H9 (cell line): ENCODE data around the gene PLXNA4. TPM values are rescaled to one million over a fixed set of nuclear protein-coding genes. Genes with fewer than 3 reads are reported as not detected.

ENCODE experiments used
- DNase-seq: peaks from one replicate; pipeline ENCODE4 v3.0.0-alpha.2; 2017
- H2AFZ ChIP-seq: one replicate; pipeline ENCODE4 v1.6.1; 2013; ENCODE audit warnings: mild to moderate bottlenecking, low read length, control low read depth, moderate library complexity
- H2AK5ac ChIP-seq: 2 replicates; pipeline ENCODE4 v1.6.1; 2013; ENCODE audit warnings: low read length, control low read depth, mixed read lengths; ENCODE audit not compliant: insufficient read length
- H2BK120ac ChIP-seq: one replicate; pipeline ENCODE4 v1.6.1; 2013; ENCODE audit warnings: low read depth, mild to moderate bottlenecking, low read length, control low read depth, inconsistent platforms; ENCODE audit not compliant: poor library complexity, severe bottlenecking
- H2BK12ac ChIP-seq: 2 replicates; pipeline ENCODE4 v1.6.1; 2013; ENCODE audit warnings: low read length, control low read depth, mixed read lengths, low read depth; ENCODE audit not compliant: insufficient read length
- H2BK15ac ChIP-seq: 2 replicates; pipeline ENCODE4 v1.6.1; 2013; ENCODE audit warnings: low read depth, low read length, control low read depth
- H2BK20ac ChIP-seq: one replicate; pipeline ENCODE4 v1.6.1; 2013; ENCODE audit warnings: low read depth, mild to moderate bottlenecking, low read length, control low read depth, inconsistent platforms; ENCODE audit not compliant: poor library complexity, severe bottlenecking
- H2BK5ac ChIP-seq: 2 replicates; pipeline ENCODE4 v1.6.1; 2013; ENCODE audit warnings: low read length, control low read depth, mixed read lengths; ENCODE audit not compliant: insufficient read length
- H3K14ac ChIP-seq: 2 replicates; pipeline ENCODE4 v1.6.1; 2013; ENCODE audit warnings: low read length, control low read depth; ENCODE audit not compliant: insufficient read depth
- H3K18ac ChIP-seq: 2 replicates; pipeline ENCODE4 v1.6.1; 2013; ENCODE audit warnings: low read depth, mild to moderate bottlenecking, mixed read lengths, low read length, control low read depth; ENCODE audit not compliant: insufficient read length
- H3K23ac ChIP-seq: 2 replicates; pipeline ENCODE4 v1.6.1; 2013; ENCODE audit warnings: low read length, control low read depth, mixed read lengths, low read depth; ENCODE audit not compliant: insufficient read length
- H3K23me2 ChIP-seq: 2 replicates; pipeline ENCODE4 v1.6.1; 2013; ENCODE audit warnings: low read depth, mild to moderate bottlenecking, mixed read lengths, low read length, control low read depth; ENCODE audit not compliant: insufficient read length, poor library complexity, severe bottlenecking
- H3K27ac ChIP-seq: 2 replicates; pipeline ENCODE4 v1.5.1; 2013; ENCODE audit warnings: low read length, control low read depth, mixed read lengths, low read depth; ENCODE audit not compliant: insufficient read length
- H3K27me3 ChIP-seq: 2 replicates; pipeline ENCODE4 v1.6.1; 2013; ENCODE audit warnings: low read length, control low read depth, inconsistent platforms; ENCODE audit not compliant: insufficient read depth
- H3K4ac ChIP-seq: 2 replicates; pipeline ENCODE4 v1.6.1; 2013; ENCODE audit warnings: low read depth, mild to moderate bottlenecking, control low read depth, inconsistent platforms, low read length, moderate library complexity
- H3K4me1 ChIP-seq: 2 replicates; pipeline ENCODE4 v1.6.1; 2013; ENCODE audit warnings: low read length, control low read depth, inconsistent platforms; ENCODE audit not compliant: insufficient read depth
- H3K4me2 ChIP-seq: 2 replicates; pipeline ENCODE4 v1.6.1; 2013; ENCODE audit warnings: low read length, control low read depth, mixed read lengths; ENCODE audit not compliant: insufficient read length, insufficient read depth
- H3K56ac ChIP-seq: 2 replicates; pipeline ENCODE4 v1.6.1; 2013; ENCODE audit warnings: low read depth, mild to moderate bottlenecking, mixed read lengths, low read length, control low read depth; ENCODE audit not compliant: insufficient read length
- H3K79me1 ChIP-seq: 2 replicates; pipeline ENCODE4 v1.6.1; 2013; ENCODE audit warnings: low read depth, mild to moderate bottlenecking, moderate library complexity, low read length, control low read depth, inconsistent platforms; ENCODE audit not compliant: insufficient read depth, poor library complexity, severe bottlenecking
- H3K79me2 ChIP-seq: 2 replicates; pipeline ENCODE4 v1.6.1; 2013; ENCODE audit warnings: low read length, control low read depth, inconsistent platforms; ENCODE audit not compliant: insufficient read depth
- H3K9ac ChIP-seq: 2 replicates; pipeline ENCODE4 v1.6.1; 2013; ENCODE audit warnings: low read length, control low read depth, mixed read lengths; ENCODE audit not compliant: insufficient read length; ENCODE audit errors: extremely low read depth
- H3K9me3 ChIP-seq: one replicate; pipeline ENCODE4 v1.6.1; 2013; ENCODE audit warnings: low read depth, low read length, inconsistent platforms; ENCODE audit not compliant: control insufficient read depth
- H3T11ph ChIP-seq: one replicate; pipeline ENCODE4 v1.6.1; 2013; ENCODE audit warnings: mild to moderate bottlenecking, low read length, control low read depth, inconsistent platforms
- H4K20me1 ChIP-seq: one replicate; pipeline ENCODE4 v1.6.1; 2013; ENCODE audit not compliant: control insufficient read depth, insufficient read length, insufficient read depth
- H4K5ac ChIP-seq: 2 replicates; pipeline ENCODE4 v1.6.1; 2013; ENCODE audit warnings: low read depth, mild to moderate bottlenecking, mixed read lengths, low read length, control low read depth; ENCODE audit not compliant: insufficient read length
- H4K8ac ChIP-seq: replicated peaks from 2 replicates; pipeline ENCODE4 v1.6.1; 2013; ENCODE audit warnings: low read length, control low read depth, mixed read lengths, low read depth; ENCODE audit not compliant: insufficient read length
- H4K91ac ChIP-seq: 2 replicates; pipeline ENCODE4 v1.6.1; 2013; ENCODE audit warnings: low read depth, mild to moderate bottlenecking, moderate library complexity, mixed read lengths, low read length, control low read depth; ENCODE audit not compliant: insufficient read length
- H3K27ac Mint-ChIP-seq, 3 experiments: 2 replicates in 2 of 3; 3 replicates in 1 of 3; pipeline ENCODE4 v1.8.0; 2020 to 2021; ENCODE audit warnings: mixed read lengths in 3 of 3, mild to moderate bottlenecking in 1 of 3, moderate library complexity in 1 of 3
- H3K27me3 Mint-ChIP-seq: 2 replicates; pipeline ENCODE4 v1.8.0; 2021; ENCODE audit warnings: low read depth, mild to moderate bottlenecking, moderate library complexity, mixed read lengths
- H3K36me3 Mint-ChIP-seq, 3 experiments: 2 replicates in 2 of 3; 3 replicates in 1 of 3; pipeline ENCODE4 v1.8.0; 2020 to 2021; ENCODE audit warnings: low read depth in 3 of 3, mixed read lengths in 3 of 3; ENCODE audit not compliant: insufficient read depth in 1 of 3
- H3K4me1 Mint-ChIP-seq, 2 experiments: 2 replicates each; pipeline ENCODE4 v1.8.0; 2020; ENCODE audit warnings: mixed read lengths in 2 of 2
- H3K4me3 Mint-ChIP-seq, 2 experiments: 2 replicates in 1 of 2; 3 replicates in 1 of 2; pipeline ENCODE4 v1.8.0; 2020 to 2021; ENCODE audit warnings: mild to moderate bottlenecking in 2 of 2, mixed read lengths in 2 of 2, moderate library complexity in 1 of 2
- H3K9me3 Mint-ChIP-seq, 2 experiments: 2 replicates in 1 of 2; 3 replicates in 1 of 2; pipeline ENCODE4 v1.8.0; 2020; ENCODE audit warnings: mild to moderate bottlenecking in 2 of 2, mixed read lengths in 2 of 2, moderate library complexity in 1 of 2
- WGBS: extraction: QIAGEN DNeasy Blood & Tissue Kit; methylation state at CpG from one replicate; pipeline ENCODE4 v1.1.7; 2013; ENCODE audit warnings: missing lambda C conversion rate, low lambda C conversion rate, mixed read lengths; ENCODE audit not compliant: insufficient read length; ENCODE audit errors: extremely low coverage; 5-methylcytosine and 5-hydroxymethylcytosine counted together
- total RNA-seq: library from RNA; stranded (reverse); gene quantifications from 2 replicates; pipeline ENCODE4 v1.2.1, GENCODE V29; 2021
- TF ChIP-seq, protein P1 (sequence below): fragments of 200-600 bp; sonication (generic); conservative IDR thresholded peaks from 3 replicates; pipeline ENCODE4 v1.8.0; 2021; ENCODE audit warnings: antibody characterized with exemption, mild to moderate bottlenecking

PLXNA4 gene
- total RNA-seq, 1 experiment from 2014 or later: 0.35 TPM

DNA sequence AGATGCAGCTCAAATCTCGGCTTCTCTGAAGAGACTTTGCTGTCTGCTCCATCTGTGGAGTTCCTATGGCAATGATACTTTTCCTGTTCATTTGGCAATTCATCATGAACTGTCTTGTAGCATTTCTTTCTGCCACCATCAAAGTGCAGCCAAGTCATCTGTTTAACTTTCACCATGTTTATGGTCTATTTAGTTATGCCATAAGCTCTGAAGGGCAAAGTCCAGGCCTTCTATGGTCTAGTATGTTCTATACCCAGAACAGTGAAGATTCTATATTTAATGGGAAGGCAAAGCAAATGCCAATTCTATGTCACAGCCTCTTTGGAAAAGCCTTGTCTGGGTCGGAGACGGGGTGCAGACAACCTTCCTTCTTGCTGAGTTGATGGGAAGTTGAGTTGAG is 472.6 kb downstream of the PLXNA4 start:
- Mint-ChIP-seq H3K27ac (no peak overlapping the region), H3K36me3 (no peaks in the 10 kb centered on the region), H3K9me3 (no peaks in the 10 kb centered on the region), H3K4me1 (peaks cover 22 to 25% of the 10 kb centered on the region in 2 experiments), H3K4me3 (no peak overlapping the region), H3K27me3 (no peaks in the 10 kb centered on the region; the same call in 1 of the 2 replicates)
- no peak overlapping the region for H3K18ac ChIP-seq
- no peak overlapping the region for H4K5ac ChIP-seq
- no peak overlapping the region for H3K56ac ChIP-seq
- H3K4ac ChIP-seq: no peak overlapping the region
- H4K8ac ChIP-seq: no peak overlapping the region
- no peaks in the 10 kb centered on the region for H3K9me3 ChIP-seq
- no peaks in the 10 kb centered on the region for H3K79me1 ChIP-seq
- H2AFZ ChIP-seq: no peak overlapping the region
- no peak overlapping the region for H2BK15ac ChIP-seq
- WGBS: no CpG with 5 or more reads among the region's 3 CpGs
- H3K23me2 ChIP-seq: no peaks in the 10 kb centered on the region
- no peaks in the 10 kb centered on the region for H3K79me2 ChIP-seq
- no peak overlapping the region for H2BK20ac ChIP-seq
- no peak overlapping the region for H2AK5ac ChIP-seq
- DNase-seq: no peak
- no peak overlapping the region for H3K4me2 ChIP-seq
- no peak overlapping the region for H3K9ac ChIP-seq
- no peak overlapping the region for H3K23ac ChIP-seq
- no peak overlapping the region for H2BK12ac ChIP-seq
- H2BK5ac ChIP-seq: no peak overlapping the region
- no peak overlapping the region for H3T11ph ChIP-seq
- H4K20me1 ChIP-seq: no peaks in the 10 kb centered on the region
- H3K27me3 ChIP-seq: no peaks in the 10 kb centered on the region
- H3K4me1 ChIP-seq: peaks cover 4% of the 10 kb centered on the region; the same call in 1 of the 2 replicates
- no peak overlapping the region for H2BK120ac ChIP-seq
- TF ChIP-seq, protein P1, sequence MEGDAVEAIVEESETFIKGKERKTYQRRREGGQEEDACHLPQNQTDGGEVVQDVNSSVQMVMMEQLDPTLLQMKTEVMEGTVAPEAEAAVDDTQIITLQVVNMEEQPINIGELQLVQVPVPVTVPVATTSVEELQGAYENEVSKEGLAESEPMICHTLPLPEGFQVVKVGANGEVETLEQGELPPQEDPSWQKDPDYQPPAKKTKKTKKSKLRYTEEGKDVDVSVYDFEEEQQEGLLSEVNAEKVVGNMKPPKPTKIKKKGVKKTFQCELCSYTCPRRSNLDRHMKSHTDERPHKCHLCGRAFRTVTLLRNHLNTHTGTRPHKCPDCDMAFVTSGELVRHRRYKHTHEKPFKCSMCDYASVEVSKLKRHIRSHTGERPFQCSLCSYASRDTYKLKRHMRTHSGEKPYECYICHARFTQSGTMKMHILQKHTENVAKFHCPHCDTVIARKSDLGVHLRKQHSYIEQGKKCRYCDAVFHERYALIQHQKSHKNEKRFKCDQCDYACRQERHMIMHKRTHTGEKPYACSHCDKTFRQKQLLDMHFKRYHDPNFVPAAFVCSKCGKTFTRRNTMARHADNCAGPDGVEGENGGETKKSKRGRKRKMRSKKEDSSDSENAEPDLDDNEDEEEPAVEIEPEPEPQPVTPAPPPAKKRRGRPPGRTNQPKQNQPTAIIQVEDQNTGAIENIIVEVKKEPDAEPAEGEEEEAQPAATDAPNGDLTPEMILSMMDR: no peak
- no peak overlapping the region for H4K91ac ChIP-seq
- no peak overlapping the region for H3K27ac ChIP-seq
- H3K14ac ChIP-seq: no peak overlapping the region
